HG03280 (cell line): ENCODE measurements around the gene ABI3BP.

Experiments used
- ATAC-seq: cut with Tn5 transposase; IDR thresholded peaks from one replicate; pipeline ENCODE4 v1.9.1; 2021; ENCODE audit warnings: mild to moderate bottlenecking, moderate library complexity; ENCODE audit not compliant: unreplicated experiment

Gene ABI3BP

GRCh38 chr3:100844063-100844936 is 148.9 kb downstream of the ABI3BP start:
- no peak for ATAC-seq

DNA sequence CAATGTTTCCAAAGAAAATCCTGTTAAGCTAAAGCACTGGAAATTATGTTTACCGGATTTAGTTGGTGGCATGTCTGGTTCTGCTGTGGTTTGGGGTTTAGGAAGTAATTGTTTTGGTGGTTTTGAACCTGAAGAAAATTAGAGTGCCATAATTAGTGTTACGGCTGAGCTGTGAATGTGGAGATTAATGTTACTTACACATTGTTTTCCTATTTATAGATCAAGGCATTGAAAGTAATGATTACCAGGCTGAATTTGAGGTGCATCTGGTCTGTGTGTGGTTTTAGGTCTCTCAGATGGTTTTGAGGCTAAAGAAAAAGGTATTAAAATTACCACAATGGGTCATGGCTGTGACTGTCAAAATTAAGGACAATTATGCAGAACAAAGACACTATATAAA is 155.1 kb downstream of the ABI3BP start:
- ATAC-seq = no peak

- no peak for ATAC-seq
Observed at GRCh38 chr3:100836661-100837060, 156.6 kb downstream of the ABI3BP start.

GRCh38 chr3:100834332-100834731 is 158.9 kb downstream of the ABI3BP start:
- no peak for ATAC-seq

- ATAC-seq = no peak
Observed at GRCh38 chr3:100833483-100833882, 159.7 kb downstream of the ABI3BP start.

DNA sequence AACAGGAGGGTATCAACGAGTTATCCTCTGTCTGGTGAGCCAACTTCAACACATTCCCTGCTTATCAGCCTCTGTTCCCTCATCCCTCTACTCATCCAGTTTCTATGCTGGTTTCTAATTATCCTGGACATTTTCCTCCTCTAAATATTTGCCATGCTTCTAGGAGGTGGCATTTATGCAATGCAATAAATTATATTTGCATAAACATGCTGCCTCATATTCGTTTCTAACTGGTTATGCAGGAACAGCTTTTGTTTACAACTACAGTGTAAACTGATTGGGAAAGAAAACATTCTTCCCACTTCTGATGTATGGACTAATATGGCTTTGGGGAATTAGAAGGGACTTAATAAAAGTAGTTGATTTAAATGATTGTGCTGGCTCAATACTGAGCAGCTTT is 161.6 kb downstream of the ABI3BP start:
- ATAC-seq = no peak

- no peak for ATAC-seq
Observed at GRCh38 chr3:100830931-100831330, 162.3 kb downstream of the ABI3BP start.

DNA sequence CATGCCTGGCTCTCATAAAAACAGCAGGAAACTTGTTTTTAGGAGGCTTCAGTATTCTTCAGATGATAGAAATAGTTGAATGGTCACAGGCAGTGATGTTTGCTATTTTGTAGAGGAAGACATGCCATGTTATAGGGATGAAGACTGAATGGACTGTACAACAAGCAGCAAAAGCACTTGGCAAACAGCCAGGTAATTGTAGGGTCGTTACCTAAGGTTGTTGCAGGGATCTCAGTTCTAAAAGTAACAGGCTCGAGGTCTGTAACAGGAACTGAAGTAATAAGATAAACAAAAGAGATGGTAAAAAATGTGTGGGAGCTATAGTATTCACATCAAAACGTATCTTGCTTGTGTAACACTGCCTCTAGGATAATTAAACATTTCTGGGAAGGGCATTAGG is 167.6 kb downstream of the ABI3BP start:
- ATAC-seq = no peak

DNA sequence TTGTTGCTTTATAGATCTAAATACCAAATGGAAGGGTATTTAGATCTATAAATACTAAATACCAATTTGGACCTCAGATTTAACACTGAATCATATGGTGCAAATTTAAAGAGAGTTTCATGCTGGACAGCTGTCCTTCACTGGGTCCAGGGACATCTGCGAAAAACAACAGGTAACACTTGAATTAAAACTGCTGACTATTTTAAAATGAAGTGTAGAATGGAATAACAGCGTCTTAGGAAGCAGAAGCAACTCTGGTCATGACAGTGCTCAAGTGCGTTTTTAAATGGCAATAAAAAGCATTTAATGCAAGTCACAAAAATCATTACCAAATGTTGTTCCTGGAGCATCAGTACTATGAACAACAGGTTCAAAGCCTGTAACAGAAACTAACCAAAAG is 177.6 kb downstream of the ABI3BP start:
- ATAC-seq = no peak

GRCh38 chr3:100813828-100814227 is 179.4 kb downstream of the ABI3BP start:
- ATAC-seq = no peak

DNA sequence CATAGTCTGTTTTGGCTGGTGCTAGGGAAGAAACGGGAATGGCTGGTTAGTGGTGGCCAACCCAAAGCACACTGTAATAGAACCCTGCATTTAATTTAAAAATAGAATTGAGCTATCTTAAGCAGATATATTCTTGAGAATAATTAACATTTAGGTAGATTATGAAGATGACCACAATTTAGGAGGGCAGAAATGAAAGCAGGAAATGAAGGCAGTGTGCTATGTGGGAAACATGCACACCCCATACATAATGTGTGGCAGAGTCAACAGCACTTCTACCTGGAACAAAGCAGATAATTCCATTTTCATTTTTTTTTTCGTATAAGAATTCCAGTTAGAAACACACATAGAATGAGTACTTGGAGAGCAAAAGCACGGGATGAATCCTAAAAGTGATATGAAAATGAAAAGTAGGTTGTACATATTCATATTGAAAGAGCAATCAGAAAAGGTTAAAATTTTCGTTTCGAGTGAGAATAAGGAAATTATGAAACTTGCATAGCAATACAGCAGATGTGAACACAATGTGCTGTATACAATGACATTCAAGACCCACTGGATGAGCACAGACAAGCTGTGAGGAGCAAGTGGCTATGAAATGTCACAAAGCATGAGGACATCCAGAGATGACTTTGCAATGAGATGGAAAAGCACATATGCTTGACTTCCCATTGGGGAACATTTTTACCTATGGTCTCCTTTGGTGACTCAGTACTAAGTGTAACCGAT is 181.3 kb downstream of the ABI3BP start:
- no peak for ATAC-seq

- ATAC-seq = no peak
Observed at GRCh38 chr3:100810671-100811070, 182.6 kb downstream of the ABI3BP start.

DNA sequence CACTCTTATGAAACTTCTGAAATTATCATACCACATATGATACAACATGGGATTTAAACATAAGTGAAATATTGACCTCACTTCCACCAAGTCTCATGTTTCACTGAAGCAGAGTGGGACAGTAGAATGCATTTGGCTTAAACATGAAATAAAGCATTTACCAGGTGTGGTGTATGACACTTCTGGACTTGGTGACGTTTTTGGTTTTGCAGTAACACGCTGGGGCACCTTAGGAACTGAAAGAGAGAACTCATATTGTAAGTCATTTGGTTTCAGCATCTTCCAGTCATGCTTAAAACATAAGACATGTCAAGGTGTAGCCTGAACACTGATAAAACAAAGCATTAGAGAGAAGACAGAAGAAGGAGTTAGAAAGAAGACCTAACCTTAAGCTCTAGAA is 188.6 kb downstream of the ABI3BP start:
- no peak for ATAC-seq

DNA sequence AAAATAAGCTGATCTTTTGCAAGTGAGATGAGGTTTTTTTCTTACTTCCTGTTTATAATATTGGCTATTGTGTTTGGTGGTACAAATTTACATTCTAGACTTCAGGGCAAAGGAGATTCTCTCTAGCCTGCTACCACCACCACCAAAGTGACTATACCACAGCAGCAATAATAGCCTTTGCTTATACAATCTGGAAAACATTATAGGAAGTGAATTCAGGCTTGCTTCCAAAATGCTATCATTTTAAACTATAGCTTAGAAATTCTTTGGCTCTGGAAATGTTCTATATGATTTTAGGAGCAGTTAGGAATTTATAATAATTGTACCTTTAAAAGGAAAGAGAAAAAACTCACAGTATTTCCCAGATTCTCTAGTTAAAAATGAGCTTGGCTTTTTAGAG is 189.5 kb downstream of the ABI3BP start:
- ATAC-seq = no peak

DNA sequence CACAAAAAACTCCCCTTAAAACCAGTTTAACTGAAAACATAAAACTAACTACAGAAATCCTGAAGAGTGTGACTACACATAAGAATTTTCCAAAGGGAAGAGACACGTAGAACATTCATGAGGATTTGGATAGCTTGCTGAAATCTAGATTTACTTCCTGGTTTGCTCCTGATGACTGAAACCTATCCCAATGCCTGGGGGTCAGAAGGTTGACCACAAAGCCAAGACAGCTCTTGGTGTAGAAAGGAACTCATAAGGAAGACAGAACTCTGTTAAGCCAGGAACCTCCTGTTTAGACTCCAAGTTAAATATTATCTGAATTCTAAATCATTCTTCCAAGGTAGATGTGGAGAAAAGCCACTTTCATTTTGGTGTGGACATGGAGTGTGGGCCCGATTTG is 191.1 kb downstream of the ABI3BP start:
- ATAC-seq = no peak

GRCh38 chr3:100798012-100798411 is 195.2 kb downstream of the ABI3BP start:
- no peak for ATAC-seq

GRCh38 chr3:100796556-100796955 is 196.7 kb downstream of the ABI3BP start:
- no peak for ATAC-seq

- ATAC-seq = no peak
Observed at GRCh38 chr3:100789579-100789978, 203.6 kb downstream of the ABI3BP start.

- no peak for ATAC-seq
Observed at GRCh38 chr3:100783619-100784018, 209.6 kb downstream of the ABI3BP start.

GRCh38 chr3:100782906-100783305 is 210.3 kb downstream of the ABI3BP start:
- no peak for ATAC-seq

DNA sequence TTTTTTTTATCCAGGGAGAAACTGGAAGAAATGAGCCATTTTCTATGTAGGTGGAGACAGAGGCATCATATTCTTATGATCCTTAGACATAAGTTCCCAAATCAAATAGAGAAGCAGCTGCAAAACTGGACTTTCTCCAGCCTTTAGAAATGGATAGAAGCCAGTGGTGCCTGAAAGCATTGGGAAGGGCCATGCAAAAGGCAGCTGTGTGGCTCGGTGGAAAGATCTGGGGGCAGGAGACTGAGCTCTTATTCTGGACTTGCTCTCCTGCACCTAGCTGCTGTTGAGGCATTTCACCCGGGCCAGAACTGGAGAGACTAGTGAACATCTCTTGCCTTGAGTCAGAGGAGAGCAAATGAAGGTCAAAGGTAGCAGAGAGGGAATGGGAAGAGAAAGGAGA is 210.9 kb downstream of the ABI3BP start:
- no peak for ATAC-seq

- no peak for ATAC-seq
Observed at GRCh38 chr3:100781301-100781700, 211.9 kb downstream of the ABI3BP start.
